MV-4-11 (cell line): ENCODE results near the gene NDUFS8.
A peak's percentile ranks its signal among the peaks of the same experiment; 100 is the strongest.

Experiments used
- DNase-seq: peaks from one replicate; lab custom pipeline; 2025; lab: John Stamatoyannopoulos, UW

NDUFS8 gene

GRCh38 chr11:68003846-68004550 is 26.5 kb upstream of the NDUFS8 start, which contains the start of gene UNC93B1:
Gene UNC93B1 (minus strand): TSS chr11:68004097. CDS start chr11:68004043, 54 bp downstream.
- peak; percentile 86 for DNase-seq

DNA sequence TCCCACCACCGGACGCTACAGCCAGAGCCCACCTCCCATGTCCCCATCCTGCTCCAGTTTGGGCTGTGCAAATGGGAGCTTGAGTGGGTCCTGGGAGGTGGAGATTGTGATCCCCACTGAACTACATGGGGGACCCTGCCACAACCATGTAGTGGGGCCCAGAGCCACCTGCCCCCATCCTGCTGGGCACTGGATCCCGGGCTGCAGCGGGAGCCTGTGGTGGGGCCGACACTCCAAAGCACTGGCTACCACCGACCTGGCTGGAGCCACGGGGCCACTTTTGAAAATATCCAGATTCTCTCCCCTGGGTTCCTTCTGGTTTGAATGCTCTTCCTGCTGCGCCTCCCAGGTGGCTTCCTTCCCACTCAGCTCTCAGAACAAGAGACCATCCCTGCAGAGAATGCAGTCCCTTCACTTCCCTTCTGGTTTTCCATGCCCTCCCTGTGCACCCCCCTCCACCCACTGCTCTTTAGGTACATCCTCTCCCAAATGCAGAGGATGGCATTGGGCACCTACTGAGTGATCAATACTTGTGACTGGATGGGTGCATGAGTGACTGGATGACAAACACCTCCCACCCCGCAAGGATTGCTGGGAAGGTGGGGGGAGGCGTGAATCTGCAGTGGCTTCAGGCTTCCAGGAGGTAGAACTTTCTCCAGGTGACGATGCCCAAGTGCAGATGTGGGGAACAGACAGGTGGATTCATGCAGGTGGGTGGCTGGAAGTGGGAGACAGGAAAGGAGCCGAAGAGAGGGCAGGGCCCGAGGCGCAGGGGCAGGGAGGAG is 25.7 kb upstream of the NDUFS8 start:
- DNase-seq, result no peak

DNA sequence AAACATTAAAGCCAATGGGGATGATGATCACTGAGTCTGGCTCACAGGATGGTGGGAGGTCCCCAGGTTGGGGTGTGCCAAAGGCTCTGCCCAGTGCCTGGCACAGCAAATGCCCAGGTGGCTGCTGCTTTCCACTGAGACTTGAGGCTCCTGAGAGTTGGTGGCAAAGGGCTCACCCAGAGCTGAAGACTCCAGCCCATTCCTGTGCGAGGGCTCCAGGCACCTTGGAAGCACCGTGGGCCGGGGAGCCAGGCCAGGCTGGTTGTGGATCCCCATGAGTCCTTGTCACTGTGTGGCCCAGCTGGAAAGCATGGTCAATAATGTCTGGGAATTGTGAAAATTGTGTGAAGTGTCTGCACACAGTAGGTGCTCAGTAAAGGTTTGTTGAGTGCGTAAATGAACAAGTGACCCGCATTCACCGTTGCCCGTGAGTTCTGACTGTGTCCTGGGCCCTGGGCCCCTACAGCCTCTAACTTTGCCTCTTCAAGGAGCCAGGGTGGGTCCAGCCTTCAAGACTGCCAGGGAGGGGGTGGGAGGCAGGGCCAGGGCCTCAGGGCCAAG is 23.8 kb upstream of the NDUFS8 start:
- no peak for DNase-seq

GRCh38 chr11:68007498-68008380 is 22.7 kb upstream of the NDUFS8 start:
- no peak for DNase-seq

DNA sequence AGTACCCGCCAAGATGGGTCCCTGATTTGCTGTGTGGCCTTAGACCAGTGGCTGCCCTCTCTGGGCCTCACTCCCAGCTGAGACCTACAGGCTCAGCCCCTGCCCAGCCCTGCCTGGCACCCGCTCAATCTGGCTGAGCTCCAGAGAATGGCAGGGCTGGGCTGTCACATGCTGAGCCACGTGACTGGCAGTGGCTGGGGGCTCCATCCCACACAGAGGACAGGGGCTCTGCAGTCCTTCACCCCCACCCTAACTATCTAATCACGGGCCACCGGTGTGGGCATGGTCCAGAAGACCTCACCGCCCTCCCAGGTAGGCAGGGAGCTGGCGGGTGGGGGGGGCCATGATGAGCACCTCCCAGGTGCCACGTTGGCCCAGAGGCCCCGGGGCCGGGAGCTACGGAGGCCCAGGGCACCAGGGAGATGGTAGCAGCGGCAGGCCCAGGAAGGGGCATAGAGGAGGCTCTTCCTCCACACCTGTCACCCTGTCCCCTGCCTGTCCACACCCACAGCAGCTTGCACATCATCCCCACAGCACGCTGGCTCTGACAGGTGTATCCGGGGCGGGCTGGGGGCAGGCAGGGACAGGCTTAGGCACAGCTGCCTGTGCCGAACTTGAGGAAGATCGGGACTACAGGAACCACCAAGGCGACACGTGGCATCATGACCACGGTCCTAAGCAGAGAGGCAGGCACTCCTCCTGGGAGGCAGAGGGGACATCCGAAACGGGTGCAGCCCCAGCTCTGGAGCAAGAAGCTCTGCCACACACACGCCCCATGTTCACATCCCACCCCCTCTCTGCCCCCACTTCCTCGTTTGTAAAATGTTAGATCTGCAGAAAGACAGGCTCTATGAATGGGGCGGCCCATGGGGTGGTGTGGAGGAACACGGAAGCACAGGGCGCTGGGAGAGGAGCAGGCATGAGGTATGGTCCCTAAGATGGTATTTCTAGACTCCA is 21.8 kb upstream of the NDUFS8 start:
- peak; percentile 59 for DNase-seq

- DNase-seq, result peak; percentile 73
Measured at GRCh38 chr11:68009391-68010089, 20.9 kb upstream of the NDUFS8 start.

DNA sequence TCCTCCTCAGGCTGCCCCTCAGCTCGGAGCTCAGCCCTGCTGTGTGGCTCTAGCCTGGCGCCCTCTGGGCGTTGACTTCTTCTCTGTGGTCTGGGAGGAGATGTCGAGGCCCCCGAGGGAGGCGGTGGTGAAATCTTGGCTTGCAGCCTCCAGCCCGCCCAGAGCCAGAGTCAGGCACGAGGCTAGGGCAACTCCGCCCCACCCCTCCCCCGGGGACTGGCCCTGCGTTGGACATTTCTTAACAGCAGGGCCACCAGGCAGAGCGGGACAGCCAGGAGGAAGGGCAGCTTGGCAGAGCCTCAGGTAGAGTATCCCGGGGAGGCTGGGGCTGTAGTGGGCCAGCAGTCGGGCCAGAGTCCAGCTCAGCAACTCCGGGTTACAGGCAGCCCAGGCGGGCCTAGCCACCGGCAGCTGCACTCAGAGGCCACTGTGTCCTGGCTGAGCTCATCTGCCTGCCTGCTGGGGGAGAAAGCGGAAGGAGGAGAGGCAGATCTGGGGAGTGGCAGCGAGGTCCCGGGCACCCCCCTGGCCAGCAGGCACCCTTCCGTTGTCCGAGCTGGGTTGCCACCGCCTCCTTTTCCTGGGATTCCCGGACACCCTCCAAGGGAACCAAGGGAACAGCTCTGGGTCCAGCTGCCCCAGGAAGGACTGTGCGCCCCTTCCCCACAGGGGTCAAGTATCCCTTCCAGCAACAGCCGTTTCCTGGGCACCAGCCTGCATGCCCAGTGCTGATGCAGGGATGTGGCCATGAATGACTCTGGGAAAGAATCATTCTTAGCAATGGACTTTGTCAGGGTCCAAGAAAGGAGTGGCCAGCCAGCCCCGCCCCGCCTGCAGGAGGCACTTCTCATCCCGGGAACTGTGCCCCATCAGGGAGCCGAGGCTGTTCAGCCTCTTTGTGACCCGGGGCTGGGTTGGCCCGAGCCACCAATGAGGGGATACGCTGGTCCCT is 20.1 kb upstream of the NDUFS8 start, which contains the start of gene ALDH3B1:
Gene ALDH3B1, plus strand, starts transcription at position 238 of the 952 bp plus-strand sequence. CDS start 4,971 bp downstream, outside the sequence.
- DNase-seq, result peak; percentile 93

GRCh38 chr11:68011051-68011943 is 19.2 kb upstream of the NDUFS8 start:
- peak; percentile 42 for DNase-seq

GRCh38 chr11:68012044-68012842 is 18.2 kb upstream of the NDUFS8 start:
- no peak for DNase-seq

DNA sequence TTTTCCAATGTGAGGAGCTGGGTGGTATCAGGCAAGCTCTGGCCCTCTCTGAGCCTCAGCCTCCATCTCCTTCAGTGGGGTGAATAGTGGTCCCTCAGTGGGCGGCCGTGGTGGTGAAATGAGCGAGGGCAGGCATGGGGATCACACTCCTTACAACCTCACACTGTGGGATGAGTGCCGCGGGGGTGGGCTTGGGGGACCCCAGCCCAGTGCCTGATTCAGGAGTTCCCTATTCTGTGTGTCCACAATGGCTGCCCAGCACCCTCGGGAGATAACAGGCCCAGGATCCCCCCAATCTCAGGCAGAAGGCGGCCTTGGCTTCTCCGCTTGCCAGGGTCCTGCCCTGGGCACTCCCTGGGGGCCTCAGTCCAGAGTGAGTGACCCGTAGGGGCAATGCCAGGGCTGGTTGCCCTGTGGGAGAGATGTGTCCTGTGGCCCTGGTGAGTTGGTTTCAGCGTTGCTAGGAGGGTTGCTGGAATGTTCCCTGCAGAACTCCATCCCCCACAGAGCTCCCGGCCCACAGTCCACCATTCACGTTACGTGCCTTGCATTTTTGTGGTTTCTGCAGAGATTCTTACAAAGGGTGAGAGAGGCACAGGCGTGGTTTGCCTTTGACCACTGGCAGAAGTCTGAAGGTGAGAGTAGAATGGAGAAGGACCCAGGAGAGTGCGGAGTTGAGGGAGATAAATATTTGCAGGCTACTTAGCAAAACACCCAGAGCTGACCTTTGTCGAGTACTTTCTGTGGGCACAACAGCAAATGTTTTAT is 17.5 kb upstream of the NDUFS8 start:
- DNase-seq, result no peak

- DNase-seq, result no peak
Measured at GRCh38 chr11:68013611-68014156, 16.8 kb upstream of the NDUFS8 start.

DNA sequence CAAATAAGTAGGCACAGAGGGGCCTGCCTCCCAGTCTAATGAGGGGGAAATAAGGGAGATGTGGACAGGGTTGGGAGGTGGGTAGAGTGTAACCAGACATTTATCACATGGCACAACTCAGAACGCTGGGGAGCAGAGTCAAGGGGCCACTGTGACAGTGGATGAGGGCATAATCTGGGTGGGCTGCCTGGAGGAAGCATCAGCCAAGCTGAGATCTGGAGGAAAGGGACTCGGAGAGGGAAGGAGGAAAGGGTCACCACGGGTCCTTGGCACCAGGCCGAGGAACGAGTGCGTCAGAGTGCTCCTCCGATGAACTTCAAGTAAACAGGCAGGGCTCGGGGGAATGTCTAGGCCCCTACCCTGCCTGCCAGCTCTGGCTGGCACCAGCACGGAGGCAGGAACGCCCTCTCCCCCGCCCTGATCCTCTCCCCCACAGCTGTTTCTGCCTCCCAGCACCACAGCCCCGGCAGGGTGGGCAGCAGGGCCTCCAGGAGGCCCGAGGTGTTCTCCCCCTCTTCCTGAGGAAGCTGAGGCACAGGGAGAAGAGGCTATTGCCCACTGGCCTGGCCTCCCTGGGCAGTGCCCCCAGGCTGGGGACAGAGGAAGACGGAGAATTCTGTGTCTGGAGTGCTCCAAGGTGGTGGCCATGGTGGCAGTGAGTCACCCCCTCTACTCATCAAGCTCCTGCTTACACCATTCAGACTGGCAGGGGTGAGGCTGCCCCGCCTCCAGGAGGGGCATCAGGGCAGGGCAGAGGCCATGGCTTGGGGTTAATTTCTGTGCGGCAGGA is 16.1 kb upstream of the NDUFS8 start:
- peak; percentile 70 for DNase-seq

GRCh38 chr11:68014947-68015447 is 15.5 kb upstream of the NDUFS8 start:
- DNase-seq, result no peak

DNA sequence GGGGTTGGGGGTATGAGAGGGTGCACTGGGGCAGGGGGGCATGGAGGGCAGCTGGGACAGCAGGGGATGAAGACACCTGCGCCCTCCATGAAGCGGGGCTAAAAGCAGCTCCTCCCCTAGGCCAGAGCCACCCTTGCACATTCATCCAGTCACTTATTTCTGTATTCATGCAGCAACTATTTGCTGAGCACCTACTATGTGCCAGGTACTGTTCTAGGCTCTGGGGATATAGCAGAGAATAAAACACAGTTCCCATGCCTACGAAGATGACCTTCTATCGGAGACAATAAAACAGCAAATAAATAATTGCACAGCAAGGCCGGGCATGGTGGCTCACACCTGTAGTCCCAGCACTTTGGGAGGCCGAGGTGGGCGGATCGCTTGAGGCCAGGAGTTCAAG is 15.0 kb upstream of the NDUFS8 start:
- no peak for DNase-seq
